ENCODE results near the gene MSH4. TPM values are rescaled to one million over a fixed set of nuclear protein-coding genes. Genes with fewer than 3 reads are reported as not detected.
"Not testable (repeated sequence)": the region's sequence is repeated elsewhere in the genome, so short reads cannot be mapped to it uniquely, and the experiment has no call there.

MSH4 gene
- total RNA-seq, 1 donor from 2014 or later, result 0.26 TPM

- H3K36me3 ChIP-seq (ENCODE audit: control insufficient read depth, insufficient read depth, low read length), result peaks cover 14% of the 10 kb centered on the region
- FAIRE-seq, result no peak
- DNase-seq (ENCODE audit: low read depth), result no peak
- H3K27me3 ChIP-seq (ENCODE audit: control insufficient read depth, insufficient read depth, low read length), result no peaks in the 10 kb centered on the region
- TF ChIP-seq CTCF (IDR thresholded peaks at IDR 0.05; ENCODE audit: insufficient read depth, low read length, severe bottlenecking), result no peak
- no peak overlapping the region for H3K4me3 ChIP-seq (ENCODE audit: low read depth, low read length)
Measured at GRCh38 chr1:75792091-75792490, 4.6 kb upstream of the MSH4 start.

DNA sequence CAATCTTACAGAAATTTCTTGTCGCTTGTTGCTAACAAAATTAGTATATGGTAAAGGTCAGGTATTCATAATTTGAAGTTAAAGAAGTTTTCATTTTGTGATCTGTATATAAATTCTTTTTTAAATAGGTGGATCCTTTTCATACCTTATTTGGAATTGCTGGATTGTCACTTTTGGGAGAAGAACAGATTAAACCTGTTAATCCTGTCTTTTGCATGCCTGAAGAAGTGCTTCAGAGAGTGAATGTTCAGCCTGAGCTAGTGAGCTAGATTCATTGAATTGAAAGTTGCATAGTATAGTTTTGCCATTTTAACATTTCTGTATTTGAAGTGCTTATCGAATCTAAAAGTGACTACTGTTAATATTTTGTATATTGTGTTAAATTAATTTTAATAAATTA lies 2.3 kb upstream of the MSH4 start:
- no peak for FAIRE-seq
- no peak for TF ChIP-seq CTCF (IDR thresholded peaks at IDR 0.05; ENCODE audit: insufficient read depth, low read length, severe bottlenecking)
- Histone ChIP-seq H3K27me3 (ENCODE audit: control insufficient read depth, insufficient read depth, low read length) (no peaks in the 10 kb centered on the region), H3K4me3 (ENCODE audit: low read depth, low read length) (no peak overlapping the region), H3K36me3 (ENCODE audit: control insufficient read depth, insufficient read depth, low read length) (peaks cover 11% of the 10 kb centered on the region)
- DNase-seq (ENCODE audit: low read depth), result no peak

DNA sequence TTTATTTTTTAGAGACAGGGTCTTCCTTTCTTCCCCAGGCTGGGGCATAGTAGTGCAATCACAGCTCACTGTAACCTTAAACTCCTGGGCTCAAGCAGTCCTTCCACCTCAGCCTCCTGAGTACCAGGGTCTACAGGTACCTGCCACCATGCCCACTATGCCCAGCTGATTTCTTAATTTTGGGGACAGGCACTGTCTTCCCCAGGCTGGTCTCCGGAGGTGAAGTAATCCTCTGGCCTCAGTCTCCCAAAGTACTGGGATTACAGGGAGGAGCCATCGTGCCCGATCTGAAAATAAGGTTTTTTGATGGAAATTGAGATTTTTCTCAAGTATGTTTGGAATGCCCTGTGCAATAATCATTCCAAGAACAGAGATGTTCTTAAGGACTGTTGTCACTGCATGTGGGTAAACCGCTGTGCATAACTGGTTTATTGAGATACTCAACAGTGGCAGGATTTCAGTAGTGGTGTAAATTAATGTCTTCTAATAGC lies 934 bp upstream of the MSH4 start:
- no peaks in the 10 kb centered on the region for H3K27me3 ChIP-seq (ENCODE audit: control insufficient read depth, insufficient read depth, low read length)
- H3K36me3 ChIP-seq (ENCODE audit: control insufficient read depth, insufficient read depth, low read length), result peaks cover 7% of the 10 kb centered on the region
- TF ChIP-seq CTCF (IDR thresholded peaks at IDR 0.05; ENCODE audit: insufficient read depth, low read length, severe bottlenecking), result no peak
- FAIRE-seq (no peak), DNase-seq (ENCODE audit: low read depth) (no peak)
- no peak overlapping the region for H3K4me3 ChIP-seq (ENCODE audit: low read depth, low read length)

- H3K4me3 ChIP-seq (ENCODE audit: low read depth, low read length), result no peak overlapping the region
- no peak for FAIRE-seq
- H3K27me3 ChIP-seq (ENCODE audit: control insufficient read depth, insufficient read depth, low read length), result no peaks in the 10 kb centered on the region
- H3K36me3 ChIP-seq (ENCODE audit: control insufficient read depth, insufficient read depth, low read length), result peaks cover 5% of the 10 kb centered on the region
- no peak for DNase-seq (ENCODE audit: low read depth)
- no peak for TF ChIP-seq CTCF (IDR thresholded peaks at IDR 0.05; ENCODE audit: insufficient read depth, low read length, severe bottlenecking)
Measured at GRCh38 chr1:75797273-75797588, 549 bp downstream of the MSH4 start.

GRCh38 chr1:75797606-75798216 lies 1.0 kb downstream of the MSH4 start:
- H3K27me3 ChIP-seq (ENCODE audit: control insufficient read depth, insufficient read depth, low read length), result no peaks in the 10 kb centered on the region
- H3K4me3 ChIP-seq (ENCODE audit: low read depth, low read length), result no peak overlapping the region
- TF ChIP-seq CTCF (IDR thresholded peaks at IDR 0.05; ENCODE audit: insufficient read depth, low read length, severe bottlenecking), result no peak
- no peak for FAIRE-seq
- peaks cover 4% of the 10 kb centered on the region for H3K36me3 ChIP-seq (ENCODE audit: control insufficient read depth, insufficient read depth, low read length)
- no peak for DNase-seq (ENCODE audit: low read depth)

- H3K4me3 ChIP-seq (ENCODE audit: low read depth, low read length); DNase-seq (ENCODE audit: low read depth); H3K36me3 ChIP-seq (ENCODE audit: control insufficient read depth, insufficient read depth, low read length); H3K27me3 ChIP-seq (ENCODE audit: control insufficient read depth, insufficient read depth, low read length); FAIRE-seq: not testable (repeated sequence)
Measured at GRCh38 chr1:75801480-75801879, 4.8 kb downstream of the MSH4 start.

Data from bronchial epithelial cell (primary cell).